ENCODE measurements around the gene LTK. TPM values are rescaled to one million over a fixed set of nuclear protein-coding genes. Genes with fewer than 3 reads are reported as not detected.

Gene LTK
- polyA plus RNA-seq, 6 donors from 2014 or later = 0.35 TPM; not detected in 5

- H3K9me3 Mint-ChIP-seq = no peaks in the 10 kb centered on the region
- H3K36me3 Mint-ChIP-seq = no peaks in the 10 kb centered on the region
- peak; percentile 67 to 72 for ATAC-seq (ENCODE audit: low read depth in 2 of 2)
- DNase-seq = peak; percentile 46
- H3K4me1 Mint-ChIP-seq = peaks cover 30 to 41% (median 30%) of the 10 kb centered on the region in 3 donors
- peaks cover 31 to 68% (median 31%) of the 10 kb centered on the region in 3 donors for H3K27me3 Mint-ChIP-seq
- peak overlapping the region in 3 of 6 donors; percentile 10 to 78 (median 19) for H3K27ac Mint-ChIP-seq
- peak overlapping the region; percentile 78 to 91 (median 83) for H3K4me3 Mint-ChIP-seq
Observed at GRCh38 chr15:41501931-41502794, 11.5 kb downstream of the LTK start.

- Mint-ChIP-seq H3K4me3 (peak overlapping the region; percentile 78 to 88 (median 82)), H3K4me1 (peaks cover 30 to 41% (median 30%) of the 10 kb centered on the region in 3 donors), H3K36me3 (no peaks in the 10 kb centered on the region), H3K27me3 (peaks cover 39 to 76% (median 39%) of the 10 kb centered on the region in 3 donors), H3K27ac (peak overlapping the region in 2 of 6 donors; percentile 33 to 54), H3K9me3 (no peaks in the 10 kb centered on the region)
- no peak for DNase-seq
- ATAC-seq (ENCODE audit: low read depth in 2 of 2) = peak; percentile 48 to 49
Observed at GRCh38 chr15:41501191-41501917, 12.3 kb downstream of the LTK start.

GRCh38 chr15:41499109-41499851, 14.3 kb downstream of the LTK start:
- no peaks in the 10 kb centered on the region for H3K36me3 Mint-ChIP-seq
- H3K27me3 Mint-ChIP-seq = peaks cover 40 to 82% (median 41%) of the 10 kb centered on the region in 3 donors
- H3K9me3 Mint-ChIP-seq = no peaks in the 10 kb centered on the region
- DNase-seq (no peak), ATAC-seq (ENCODE audit: low read depth in 2 of 2) (no peak)
- peak overlapping the region in 3 of 8 donors; percentile 22 to 64 (median 49) for H3K4me3 Mint-ChIP-seq
- peak overlapping the region in 1 of 6 donors; percentile 62 for H3K27ac Mint-ChIP-seq
- H3K4me1 Mint-ChIP-seq = peaks cover 30 to 50% (median 33%) of the 10 kb centered on the region in 3 donors

- no peak for DNase-seq
- Mint-ChIP-seq H3K4me3 (peak overlapping the region in 2 of 8 donors; percentile 19 to 57), H3K27ac (peak overlapping the region in 1 of 6 donors; percentile 36), H3K9me3 (no peaks in the 10 kb centered on the region), H3K36me3 (no peaks in the 10 kb centered on the region), H3K27me3 (peaks cover 40 to 81% (median 41%) of the 10 kb centered on the region in 3 donors), H3K4me1 (peaks cover 30 to 49% (median 33%) of the 10 kb centered on the region in 3 donors)
- no peak for ATAC-seq (ENCODE audit: low read depth in 2 of 2)
Observed at GRCh38 chr15:41498657-41499056, 15.0 kb downstream of the LTK start.

GRCh38 chr15:41495736-41496599, 17.7 kb downstream of the LTK start:
- Mint-ChIP-seq H3K4me1 (peaks cover 24 to 31% (median 25%) of the 10 kb centered on the region in 3 donors), H3K36me3 (peaks cover 0 to 8% of the 10 kb centered on the region in 2 donors), H3K27me3 (peaks cover 55 to 76% (median 56%) of the 10 kb centered on the region in 3 donors), H3K9me3 (no peaks in the 10 kb centered on the region), H3K27ac (no peak overlapping the region), H3K4me3 (peak overlapping the region; percentile 72 to 83 (median 78))
- DNase-seq (no peak), ATAC-seq (ENCODE audit: low read depth in 2 of 2) (peak; percentile 2 to 5)

GRCh38 chr15:41494922-41495735, 18.5 kb downstream of the LTK start:
- Mint-ChIP-seq H3K9me3 (no peaks in the 10 kb centered on the region), H3K4me3 (peak overlapping the region; percentile 72 to 83 (median 78)), H3K4me1 (peaks cover 16 to 29% (median 23%) of the 10 kb centered on the region in 3 donors), H3K27me3 (peaks cover 55 to 79% (median 61%) of the 10 kb centered on the region in 3 donors), H3K36me3 (peaks cover 0 to 8% of the 10 kb centered on the region in 2 donors), H3K27ac (no peak overlapping the region)
- ATAC-seq (ENCODE audit: low read depth in 2 of 2) (peak; percentile 41 to 43), DNase-seq (peak; percentile 56)

GRCh38 chr15:41494190-41494921, 19.3 kb downstream of the LTK start:
- H3K9me3 Mint-ChIP-seq = no peaks in the 10 kb centered on the region
- peaks cover 51 to 75% (median 58%) of the 10 kb centered on the region in 3 donors for H3K27me3 Mint-ChIP-seq
- peak; percentile 31 for DNase-seq

GRCh38 chr15:41493902-41494189, 19.8 kb downstream of the LTK start:
- peak; percentile 39 to 40 for ATAC-seq (ENCODE audit: low read depth in 2 of 2)
- Mint-ChIP-seq H3K4me1 (peaks cover 11 to 20% (median 16%) of the 10 kb centered on the region in 3 donors), H3K9me3 (no peaks in the 10 kb centered on the region), H3K27ac (no peak overlapping the region), H3K36me3 (peaks cover 0 to 8% of the 10 kb centered on the region in 2 donors), H3K27me3 (peaks cover 46 to 70% (median 53%) of the 10 kb centered on the region in 3 donors), H3K4me3 (peak overlapping the region in 4 of 8 donors; percentile 69 to 83 (median 82))
- DNase-seq = no peak

More at GRCh38 chr15:41494190-41494921, 19.3 kb downstream of the LTK start:
- peak overlapping the region; percentile 68 to 83 (median 79) for H3K4me3 Mint-ChIP-seq
- H3K4me1 Mint-ChIP-seq = peaks cover 16 to 25% (median 20%) of the 10 kb centered on the region in 3 donors
- H3K36me3 Mint-ChIP-seq = peaks cover 0 to 8% of the 10 kb centered on the region in 2 donors
- peak; percentile 18 to 26 for ATAC-seq (ENCODE audit: low read depth in 2 of 2)
- H3K27ac Mint-ChIP-seq = no peak overlapping the region

GRCh38 chr15:41493205-41493901, 20.3 kb downstream of the LTK start, which contains the start of gene ITPKA:
Gene ITPKA, plus strand, starts transcription at chr15:41493874. Its CDS starts 54 bp downstream, at chr15:41493928.
- ATAC-seq (ENCODE audit: low read depth in 2 of 2) = peak; percentile 83 to 86

GRCh38 chr15:41492597-41493204, 20.9 kb downstream of the LTK start:
- DNase-seq (no peak), ATAC-seq (ENCODE audit: low read depth in 2 of 2) (no peak)
- H3K27me3 Mint-ChIP-seq = peaks cover 39 to 63% (median 51%) of the 10 kb centered on the region in 3 donors
- H3K9me3 Mint-ChIP-seq = no peaks in the 10 kb centered on the region
- H3K4me3 Mint-ChIP-seq = peak overlapping the region; percentile 83 to 93 (median 86)
- peak overlapping the region in 4 of 6 donors; percentile 63 to 78 (median 68) for H3K27ac Mint-ChIP-seq
- H3K36me3 Mint-ChIP-seq = peaks cover 0 to 8% of the 10 kb centered on the region in 2 donors
- peaks cover 13 to 17% (median 13%) of the 10 kb centered on the region in 3 donors for H3K4me1 Mint-ChIP-seq

More at GRCh38 chr15:41493205-41493901, 20.3 kb downstream of the LTK start, which contains the start of gene ITPKA:
- Mint-ChIP-seq H3K36me3 (peaks cover 0 to 8% of the 10 kb centered on the region in 2 donors), H3K9me3 (no peaks in the 10 kb centered on the region), H3K27ac (peak within 1 kb of the TSS in 4 of 6 donors; percentile 63 to 78 (median 68)), H3K4me1 (peaks cover 11 to 17% (median 13%) of the 10 kb centered on the region in 3 donors), H3K27me3 (peaks cover 41 to 65% (median 48%) of the 10 kb centered on the region in 3 donors), H3K4me3 (peak within 1 kb of the TSS; percentile 83 to 93 (median 86))
- peak; percentile 82 for DNase-seq
